HCT116 (cell line): ENCODE measurements around the gene UMODL1. TPM values are rescaled to one million over a fixed set of nuclear protein-coding genes. Genes with fewer than 3 reads are reported as not detected.

Experiments
- ATAC-seq: fragments of 200-7000 bp; cut with Tn5 transposase; 2 replicates; pipeline ENCODE4 v1.9.1; 2020; ENCODE audit warnings: mild to moderate bottlenecking, moderate library complexity
- BruUV-seq: library from RNA; stranded (reverse); fragments of 400-500 nt; replicated peaks from 2 replicates; lab custom pipeline; 2021; lab: Mats Ljungman, UMichigan
- CTCF ChIA-PET: fragments of 300-600 bp; sonication (Branson Sonifier 250); formaldehyde crosslinking; loops from one replicate; lab custom pipeline; 2021; ENCODE audit warnings: antibody characterized with exemption; lab: Charles Lee
- POLR2A ChIA-PET: fragments of 300-600, 350-600 bp; sonication (Branson Sonifier 250); formaldehyde crosslinking; loops from one replicate; lab custom pipeline; 2021; ENCODE audit warnings: antibody characterized with exemption; lab: Charles Lee
- RAD21 ChIA-PET, 2 experiments: fragments of 300-600 bp; sonication (Branson Sonifier 250); formaldehyde crosslinking; loops; one replicate each; lab custom pipeline; 2023; ENCODE audit warnings: low total read pairs in 2 of 2; ENCODE audit not compliant: uncharacterized antibody in 2 of 2, unreplicated experiment in 2 of 2, low non-redundant PET in 1 of 2; lab: Charles Lee
- DNase-seq: peaks from one replicate; pipeline ENCODE4 v3.0.0-alpha.2; 2010; ENCODE audit warnings: low read depth, low spot score
- H2AFZ ChIP-seq: fragments of 200-600 bp; shearing (Covaris generic), sonication (generic); 2 replicates; pipeline ENCODE4 v1.6.1; 2017; ENCODE audit warnings: low read depth, mixed run types, mixed read lengths, antibody characterized with exemption, low read length; ENCODE audit not compliant: poor library complexity, severe bottlenecking
- H3K27ac ChIP-seq: 2 replicates; pipeline ENCODE4 v1.5.1; 2012; ENCODE audit warnings: low read depth, low read length
- H3K27me3 ChIP-seq: fragments of 200-600 bp; sonication (generic); 2 replicates; pipeline ENCODE4 v1.6.1; 2016; ENCODE audit warnings: mixed run types, low read length, mixed read lengths; ENCODE audit not compliant: insufficient read depth
- H3K36me3 ChIP-seq, 2 experiments: fragments of 200-500 bp in 1 of 2; fragments of 200-600 bp in 1 of 2; sonication (Bioruptor generic) in 1 of 2; sonication (generic) in 1 of 2; 2 replicates each; pipeline versions ENCODE4 v1.5.1 to v1.6.1; 2014 to 2016; ENCODE audit warnings: low read length in 2 of 2, inconsistent platforms in 1 of 2, mixed read lengths in 1 of 2, mixed run types in 1 of 2; ENCODE audit not compliant: insufficient read depth in 2 of 2, control insufficient read depth in 1 of 2
- H3K4me1 ChIP-seq, 2 experiments: fragments of 200-600 bp in 1 of 2; sonication (generic) in 1 of 2; 2 replicates each; pipeline versions ENCODE4 v1.5.1 to v1.6.1; 2012 to 2017; ENCODE audit warnings: low read length in 2 of 2, inconsistent platforms in 1 of 2, mild to moderate bottlenecking in 1 of 2, mixed read lengths in 1 of 2, mixed run types in 1 of 2, moderate library complexity in 1 of 2; ENCODE audit not compliant: insufficient read depth in 2 of 2, control insufficient read depth in 1 of 2
- H3K4me2 ChIP-seq: fragments of 200-600 bp; sonication (generic); 2 replicates; pipeline ENCODE4 v1.6.1; 2017; ENCODE audit warnings: mixed run types, low read length, mixed read lengths
- H3K4me3 ChIP-seq, 2 experiments: fragments of 200-600 bp in 1 of 2; sonication (generic) in 1 of 2; replicated peaks in 1 of 2; 2 replicates each; pipeline ENCODE4 v1.5.1; 2011 to 2016; ENCODE audit warnings: low read length in 2 of 2, control low read depth in 1 of 2, low read depth in 1 of 2, mild to moderate bottlenecking in 1 of 2, mixed read lengths in 1 of 2, mixed run types in 1 of 2
- H3K79me2 ChIP-seq: fragments of 200-600 bp; sonication (generic); 2 replicates; pipeline ENCODE4 v1.6.1; 2017; ENCODE audit warnings: mild to moderate bottlenecking, mixed run types, low read length, moderate library complexity, mixed read lengths; ENCODE audit not compliant: insufficient read depth
- H3K9ac ChIP-seq: fragments of 200-600 bp; sonication (generic); 2 replicates; pipeline ENCODE4 v1.6.1; 2016; ENCODE audit warnings: low read length, mixed read lengths
- H3K9me2 ChIP-seq: fragments of 200-600 bp; sonication (generic), shearing (Covaris generic); 2 replicates; pipeline ENCODE4 v1.6.1; 2017; ENCODE audit warnings: mixed run types, mild to moderate bottlenecking, moderate library complexity; ENCODE audit not compliant: insufficient read depth
- H3K9me3 ChIP-seq, 2 experiments: fragments of 200-500 bp in 1 of 2; fragments of 200-600 bp in 1 of 2; sonication (Bioruptor generic) in 1 of 2; sonication (generic) in 1 of 2; 2 replicates each; pipeline ENCODE4 v1.6.1; 2014 to 2017; ENCODE audit warnings: low read length in 2 of 2, mixed read lengths in 2 of 2, inconsistent platforms in 1 of 2, low read depth in 1 of 2, mild to moderate bottlenecking in 1 of 2, mixed run types in 1 of 2, moderate library complexity in 1 of 2; ENCODE audit not compliant: control insufficient read depth in 1 of 2, insufficient read depth in 1 of 2
- H4K20me1 ChIP-seq: fragments of 200-600 bp; sonication (generic), shearing (Covaris generic); 2 replicates; pipeline ENCODE4 v1.6.1; 2017; ENCODE audit warnings: mixed run types, mild to moderate bottlenecking, moderate library complexity; ENCODE audit not compliant: insufficient read depth
- CBX3 ChIP-seq: IDR thresholded peaks from 2 replicates; pipeline ENCODE4 v1.6.1; 2012; ENCODE audit warnings: low read depth
- CEBPB ChIP-seq: IDR thresholded peaks from 2 replicates; pipeline ENCODE4 v1.6.1; 2012; ENCODE audit warnings: low read depth
- CTCF ChIP-seq, 3 experiments: fragments of 200-600 bp in 1 of 3; sonication (generic) in 1 of 3; IDR thresholded peaks in 2 of 3; conservative IDR thresholded peaks in 1 of 3; 2 replicates each; pipeline ENCODE4 v1.5.1; 2012 to 2017; ENCODE audit warnings: low read depth in 2 of 3, low read length in 2 of 3, antibody characterized with exemption in 1 of 3, borderline replicate concordance in 1 of 3, control low read depth in 1 of 3, mild to moderate bottlenecking in 1 of 3, mixed read lengths in 1 of 3, mixed run types in 1 of 3, moderate library complexity in 1 of 3; ENCODE audit not compliant: insufficient read depth in 1 of 3
- EGR1 ChIP-seq: IDR thresholded peaks from 2 replicates; pipeline ENCODE4 v1.6.1; 2012; ENCODE audit warnings: low read depth
- ELF1 ChIP-seq: IDR thresholded peaks from 2 replicates; pipeline ENCODE4 v1.6.1; 2012; ENCODE audit warnings: low read depth, borderline replicate concordance
- EZH2 ChIP-seq: fragments of 200-600 bp; sonication (generic); IDR thresholded peaks from 2 replicates; pipeline ENCODE4 v1.6.1; 2017; ENCODE audit warnings: antibody characterized with exemption, mixed run types
- EZH2phosphoT487 ChIP-seq: fragments of 200-600 bp; IDR thresholded peaks from 2 replicates; pipeline ENCODE4 v1.6.1; 2018; ENCODE audit warnings: antibody characterized with exemption, borderline replicate concordance
- JUND ChIP-seq: IDR thresholded peaks from 2 replicates; pipeline ENCODE4 v1.6.1; 2012
- MAX ChIP-seq: IDR thresholded peaks from 2 replicates; pipeline ENCODE4 v1.6.1; 2012
- POLR2A ChIP-seq: IDR thresholded peaks from 2 replicates; pipeline ENCODE4 v1.7.0; 2011; ENCODE audit warnings: borderline replicate concordance; ENCODE audit not compliant: insufficient read depth, insufficient read length; ENCODE audit errors: extremely low read depth
- POLR2AphosphoS5 ChIP-seq: IDR thresholded peaks from 2 replicates; pipeline ENCODE4 v1.6.1; 2011; ENCODE audit warnings: mild to moderate bottlenecking, low read depth, low read length, moderate library complexity
- RAD21 ChIP-seq: IDR thresholded peaks from 2 replicates; pipeline ENCODE4 v1.6.1; 2012; ENCODE audit warnings: low read depth, mild to moderate bottlenecking
- REST ChIP-seq: IDR thresholded peaks from 2 replicates; pipeline ENCODE4 v1.6.1; 2012; ENCODE audit warnings: low read depth
- SP1 ChIP-seq: IDR thresholded peaks from 2 replicates; pipeline ENCODE4 v1.6.1; 2012; ENCODE audit warnings: low read depth
- SRF ChIP-seq: IDR thresholded peaks from 2 replicates; pipeline ENCODE4 v1.6.1; 2012; ENCODE audit warnings: low read depth
- TCF7L2 ChIP-seq: IDR thresholded peaks from 2 replicates; pipeline ENCODE4 v1.7.0; 2011; ENCODE audit warnings: borderline replicate concordance, inconsistent platforms; ENCODE audit not compliant: insufficient read depth, insufficient read length; ENCODE audit errors: extremely low read depth
- YY1 ChIP-seq: IDR thresholded peaks from 2 replicates; pipeline ENCODE4 v1.6.1; 2011; ENCODE audit warnings: low read length, low read depth, moderate library complexity, mild to moderate bottlenecking; ENCODE audit not compliant: insufficient replicate concordance; ENCODE audit errors: extremely low read depth
- ZBTB33 ChIP-seq: IDR thresholded peaks from 2 replicates; pipeline ENCODE4 v1.6.1; 2011; ENCODE audit warnings: mild to moderate bottlenecking, low read length, moderate library complexity; ENCODE audit not compliant: insufficient replicate concordance; ENCODE audit errors: extremely low read depth
- ZFX ChIP-seq: fragments of 450-650 bp; IDR thresholded peaks from 2 replicates; pipeline ENCODE4 v1.6.1; 2017
- ZNF274 ChIP-seq: fragments of 200-500 bp; sonication (Bioruptor generic); IDR thresholded peaks from 2 replicates; pipeline ENCODE4 v1.6.1; 2014; ENCODE audit warnings: mild to moderate bottlenecking, low read depth, low read length, inconsistent platforms
- intact Hi-C: fragments of 100-400 bp; cut with micrococcal nuclease; formaldehyde crosslinking; loops from 2 replicates; pipeline ENCODE4 v1.10.0; 2022
- total RNA-seq: library from RNA; stranded (reverse); gene quantifications from one replicate; pipeline ENCODE4 v1.2.1, GENCODE V29; 2021; ENCODE audit not compliant: unreplicated experiment

UMODL1 gene
- total RNA-seq, 1 experiment from 2014 or later: not detected

- H3K4me2 ChIP-seq: no peak overlapping the region
- no TSS peak for BruUV-seq
- H3K27ac ChIP-seq: no peak overlapping the region
- H3K9me3 ChIP-seq: no peaks in the 10 kb centered on the region; a peak in 1 of 4 replicates
- no peaks in the 10 kb centered on the region for H3K36me3 ChIP-seq
- TF ChIP-seq CBX3: no peak
- TF ChIP-seq POLR2A: no peak
- TF ChIP-seq ZFX: no peak
- TF ChIP-seq JUND: no peak
- no peak for TF ChIP-seq SP1
- TF ChIP-seq REST: no peak
- TF ChIP-seq MAX: no peak
- TF ChIP-seq EZH2: no peak
- TF ChIP-seq YY1: no peak
- no peak for TF ChIP-seq SRF
- no peak for TF ChIP-seq EZH2phosphoT487
- no peak for TF ChIP-seq ELF1
- no peak for TF ChIP-seq RAD21
- no peak for TF ChIP-seq TCF7L2
- TF ChIP-seq ZNF274: no peak
- TF ChIP-seq CEBPB: no peak
- TF ChIP-seq POLR2AphosphoS5: no peak
- no peak for TF ChIP-seq CTCF (IDR thresholded peaks at IDR 0.05 in 2 of 3, conservative IDR thresholded peaks at IDR 0.05 in 1 of 3; ENCODE audit: borderline replicate concordance in 1 of 3, insufficient read depth in 1 of 3, low read depth in 2 of 3, low read length in 2 of 3)
- TF ChIP-seq ZBTB33: no peak
- no peak for TF ChIP-seq EGR1
- no peaks in the 10 kb centered on the region for H3K79me2 ChIP-seq
- H3K27me3 ChIP-seq: no peaks in the 10 kb centered on the region
- ATAC-seq (no peak), DNase-seq (no peak)
- H3K4me3 ChIP-seq: no peak overlapping the region
- intact Hi-C loops: no loop called here
- no peaks in the 10 kb centered on the region for H3K9me2 ChIP-seq
- no peaks in the 10 kb centered on the region for H4K20me1 ChIP-seq
- H3K4me1 ChIP-seq: no peaks in the 10 kb centered on the region
- H3K9ac ChIP-seq: no peak overlapping the region
- POLR2A ChIA-PET: no interaction called here
- CTCF ChIA-PET: no interaction called here
- RAD21 ChIA-PET: no interaction called here
- H2AFZ ChIP-seq: no peak overlapping the region
Measured at GRCh38 chr21:42031816-42032215, 39.3 kb upstream of the UMODL1 start.
